ENCODE data around the gene TYMP.
A peak's percentile ranks its signal among the peaks of the same experiment; 100 is the strongest.

TYMP gene

GRCh38 chr22:50528682-50529415, 963 bp downstream of the TYMP start:
- Histone ChIP-seq H3K27ac (ENCODE audit: low read length) (no peak overlapping the region), H2AFZ (ENCODE audit: low read length) (no peak overlapping the region), H4K20me1 (ENCODE audit: insufficient read depth, low read length) (no peaks in the 10 kb centered on the region), H3K27me3 (replicated peaks; ENCODE audit: insufficient read depth, low read length) (peaks cover 9% of the 10 kb centered on the region; the same call in 1 of the 2 replicates), H3K4me3 (ENCODE audit: low read length) (no peak overlapping the region), H3F3A (ENCODE audit: insufficient read depth, low read length) (peaks cover 30% of the 10 kb centered on the region), H3K9me3 (replicated peaks; ENCODE audit: insufficient read depth, low read length) (no peaks in the 10 kb centered on the region), H3K4me2 (ENCODE audit: low read depth, low read length) (no peak overlapping the region), H3K36me3 (replicated peaks; ENCODE audit: insufficient read depth, low read length) (no peaks in the 10 kb centered on the region), H3K9me2 (replicated peaks; ENCODE audit: insufficient read depth, low read length) (no peaks in the 10 kb centered on the region), H3K79me2 (ENCODE audit: low read length) (peaks cover 18% of the 10 kb centered on the region), H3K9ac (ENCODE audit: low read length) (no peak overlapping the region), H3K4me1 (ENCODE audit: low read length) (peaks cover 24% of the 10 kb centered on the region)
- no peak for DNase-seq
- TF ChIP-seq EZH2phosphoT487 (IDR thresholded peaks at IDR 0.05; ENCODE audit: low read length): no peak
- TF ChIP-seq, protein P1, sequence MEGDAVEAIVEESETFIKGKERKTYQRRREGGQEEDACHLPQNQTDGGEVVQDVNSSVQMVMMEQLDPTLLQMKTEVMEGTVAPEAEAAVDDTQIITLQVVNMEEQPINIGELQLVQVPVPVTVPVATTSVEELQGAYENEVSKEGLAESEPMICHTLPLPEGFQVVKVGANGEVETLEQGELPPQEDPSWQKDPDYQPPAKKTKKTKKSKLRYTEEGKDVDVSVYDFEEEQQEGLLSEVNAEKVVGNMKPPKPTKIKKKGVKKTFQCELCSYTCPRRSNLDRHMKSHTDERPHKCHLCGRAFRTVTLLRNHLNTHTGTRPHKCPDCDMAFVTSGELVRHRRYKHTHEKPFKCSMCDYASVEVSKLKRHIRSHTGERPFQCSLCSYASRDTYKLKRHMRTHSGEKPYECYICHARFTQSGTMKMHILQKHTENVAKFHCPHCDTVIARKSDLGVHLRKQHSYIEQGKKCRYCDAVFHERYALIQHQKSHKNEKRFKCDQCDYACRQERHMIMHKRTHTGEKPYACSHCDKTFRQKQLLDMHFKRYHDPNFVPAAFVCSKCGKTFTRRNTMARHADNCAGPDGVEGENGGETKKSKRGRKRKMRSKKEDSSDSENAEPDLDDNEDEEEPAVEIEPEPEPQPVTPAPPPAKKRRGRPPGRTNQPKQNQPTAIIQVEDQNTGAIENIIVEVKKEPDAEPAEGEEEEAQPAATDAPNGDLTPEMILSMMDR (IDR thresholded peaks at IDR 0.05; ENCODE audit: low read length): no peak
- TF ChIP-seq EZH2 (optimal IDR thresholded peaks at IDR 0.05; ENCODE audit: low read depth, low read length): no peak

- Histone ChIP-seq H3K27ac (ENCODE audit: low read length) (no peak overlapping the region), H3K27me3 (replicated peaks; ENCODE audit: insufficient read depth, low read length) (peaks cover 9% of the 10 kb centered on the region; the same call in 1 of the 2 replicates), H3K79me2 (ENCODE audit: low read length) (peaks cover 26% of the 10 kb centered on the region), H3K4me3 (ENCODE audit: low read length) (no peak overlapping the region), H3K4me1 (ENCODE audit: low read length) (peaks cover 29% of the 10 kb centered on the region), H3K9ac (ENCODE audit: low read length) (no peak overlapping the region), H3K9me2 (replicated peaks; ENCODE audit: insufficient read depth, low read length) (no peaks in the 10 kb centered on the region), H3K36me3 (replicated peaks; ENCODE audit: insufficient read depth, low read length) (no peaks in the 10 kb centered on the region), H3K9me3 (replicated peaks; ENCODE audit: insufficient read depth, low read length) (no peaks in the 10 kb centered on the region), H3F3A (ENCODE audit: insufficient read depth, low read length) (peaks cover 30% of the 10 kb centered on the region), H4K20me1 (ENCODE audit: insufficient read depth, low read length) (no peaks in the 10 kb centered on the region), H2AFZ (ENCODE audit: low read length) (no peak overlapping the region), H3K4me2 (ENCODE audit: low read depth, low read length) (no peak overlapping the region)
- no peak for TF ChIP-seq EZH2 (optimal IDR thresholded peaks at IDR 0.05; ENCODE audit: low read depth, low read length)
- TF ChIP-seq, protein P1 (IDR thresholded peaks at IDR 0.05; ENCODE audit: low read length): no peak
- DNase-seq: no peak
Observed at GRCh38 chr22:50527921-50528681, 1.7 kb downstream of the TYMP start.

GRCh38 chr22:50526834-50527801, 2.7 kb downstream of the TYMP start:
- Histone ChIP-seq H3K36me3 (replicated peaks; ENCODE audit: insufficient read depth, low read length) (no peaks in the 10 kb centered on the region), H3K9ac (ENCODE audit: low read length) (peak overlapping the region; percentile 92), H3K27ac (ENCODE audit: low read length) (peak overlapping the region; percentile 87), H3K79me2 (ENCODE audit: low read length) (peaks cover 35% of the 10 kb centered on the region), H3K9me2 (replicated peaks; ENCODE audit: insufficient read depth, low read length) (no peaks in the 10 kb centered on the region), H3K4me3 (ENCODE audit: low read length) (peak overlapping the region; percentile 88), H3K4me1 (ENCODE audit: low read length) (peaks cover 30% of the 10 kb centered on the region), H3K4me2 (ENCODE audit: low read depth, low read length) (peak overlapping the region; percentile 91), H2AFZ (ENCODE audit: low read length) (peak overlapping the region; percentile 23; the same call in 1 of the 2 replicates), H3K27me3 (replicated peaks; ENCODE audit: insufficient read depth, low read length) (peaks cover 9% of the 10 kb centered on the region; the same call in 1 of the 2 replicates), H4K20me1 (ENCODE audit: insufficient read depth, low read length) (no peaks in the 10 kb centered on the region), H3K9me3 (replicated peaks; ENCODE audit: insufficient read depth, low read length) (no peaks in the 10 kb centered on the region), H3F3A (ENCODE audit: insufficient read depth, low read length) (peaks cover 26% of the 10 kb centered on the region)
- TF ChIP-seq EZH2phosphoT487 (IDR thresholded peaks at IDR 0.05; ENCODE audit: low read length): no peak
- TF ChIP-seq, protein P1 (IDR thresholded peaks at IDR 0.05; ENCODE audit: low read length): no peak
- no peak for TF ChIP-seq EZH2 (optimal IDR thresholded peaks at IDR 0.05; ENCODE audit: low read depth, low read length)
- no peak for DNase-seq
